Loucy (cell line): ENCODE results near the gene CSF3R.
"Not testable (repeated sequence)": the region's sequence is repeated elsewhere in the genome, so short reads cannot be mapped to it uniquely, and the experiment has no call there.

Experiments used
- H2AFZ ChIP-seq: fragments of 200-600 bp; sonication (generic); 2 replicates; pipeline ENCODE4 v1.6.0; 2016; ENCODE audit warnings: antibody characterized with exemption, mild to moderate bottlenecking, low read length, moderate library complexity
- H3F3A ChIP-seq: fragments of 200-600 bp; 2 replicates; pipeline ENCODE4 v1.6.0; 2016; ENCODE audit warnings: antibody characterized with exemption, low read depth, mild to moderate bottlenecking
- H3K27me3 ChIP-seq: fragments of 200-600 bp; sonication (generic); 2 replicates; pipeline ENCODE4 v1.6.1; 2014; ENCODE audit warnings: low read length, mild to moderate bottlenecking; ENCODE audit not compliant: insufficient read depth, poor library complexity, severe bottlenecking
- H3K36me3 ChIP-seq: fragments of 200-600 bp; sonication (generic); 2 replicates; pipeline ENCODE4 v1.6.1; 2016; ENCODE audit warnings: low read length; ENCODE audit not compliant: insufficient read depth
- H3K4me1 ChIP-seq: fragments of 200-600 bp; sonication (generic); 2 replicates; pipeline ENCODE4 v1.5.1; 2014; ENCODE audit warnings: low read length, mild to moderate bottlenecking; ENCODE audit not compliant: insufficient read depth, poor library complexity, severe bottlenecking
- H3K4me2 ChIP-seq: fragments of 200-600 bp; sonication (generic); 2 replicates; pipeline ENCODE4 v1.6.0; 2014; ENCODE audit warnings: antibody characterized with exemption, low read length, low read depth, mild to moderate bottlenecking; ENCODE audit not compliant: poor library complexity, severe bottlenecking
- H3K4me3 ChIP-seq: fragments of 200-600 bp; sonication (generic); 2 replicates; pipeline ENCODE4 v1.5.1; 2014; ENCODE audit warnings: low read length, mild to moderate bottlenecking, mixed read lengths; ENCODE audit not compliant: poor library complexity, severe bottlenecking
- H3K79me2 ChIP-seq: fragments of 200-600 bp; sonication (generic); 2 replicates; pipeline ENCODE4 v1.6.1; 2014; ENCODE audit warnings: low read length; ENCODE audit not compliant: insufficient read depth
- H3K9ac ChIP-seq: fragments of 200-600 bp; sonication (generic); 2 replicates; pipeline ENCODE4 v1.6.0; 2014; ENCODE audit warnings: mild to moderate bottlenecking, low read depth, low read length, moderate library complexity; ENCODE audit not compliant: poor library complexity, severe bottlenecking
- H3K9me2 ChIP-seq: fragments of 200-600 bp; sonication (generic); replicated peaks from 2 replicates; pipeline ENCODE4 v1.6.1; 2016; ENCODE audit warnings: low read depth, low read length, mixed read lengths
- H3K9me3 ChIP-seq: fragments of 200-600 bp; sonication (generic); 2 replicates; pipeline ENCODE4 v1.6.1; 2014; ENCODE audit warnings: mild to moderate bottlenecking, antibody characterized with exemption, low read length, low read depth; ENCODE audit not compliant: insufficient read depth
- H4K20me1 ChIP-seq: fragments of 200-600 bp; sonication (generic); 2 replicates; pipeline ENCODE4 v1.6.0; 2014; ENCODE audit warnings: antibody characterized with exemption, low read length, mild to moderate bottlenecking; ENCODE audit not compliant: insufficient read depth, poor library complexity, severe bottlenecking
- CTCF ChIP-seq: fragments of 200-600 bp; sonication (generic); conservative IDR thresholded peaks from 2 replicates; pipeline ENCODE4 v1.5.1; 2014; ENCODE audit warnings: mild to moderate bottlenecking, antibody characterized with exemption, low read length
- EZH2phosphoT487 ChIP-seq: fragments of 200-600 bp; IDR thresholded peaks from 2 replicates; pipeline ENCODE4 v1.6.1; 2018; ENCODE audit warnings: antibody characterized with exemption, mild to moderate bottlenecking, moderate library complexity, borderline replicate concordance

The CSF3R gene

GRCh38 chr1:36503733-36504132, 21.0 kb upstream of the CSF3R start:
- no peaks in the 10 kb centered on the region for H4K20me1 ChIP-seq
- no peaks in the 10 kb centered on the region for H3K27me3 ChIP-seq
- no peaks in the 10 kb centered on the region for H3K9me3 ChIP-seq
- H3K36me3 ChIP-seq: no peaks in the 10 kb centered on the region
- no peak overlapping the region for H3K4me2 ChIP-seq
- H3K9ac ChIP-seq: no peak overlapping the region
- TF ChIP-seq EZH2phosphoT487 (no peak), CTCF (no peak)
- no peak overlapping the region for H3K4me3 ChIP-seq
- H3F3A ChIP-seq: no peaks in the 10 kb centered on the region
- H3K9me2 ChIP-seq: no peaks in the 10 kb centered on the region
- H3K79me2 ChIP-seq: no peaks in the 10 kb centered on the region
- no peaks in the 10 kb centered on the region for H3K4me1 ChIP-seq
- no peak overlapping the region for H2AFZ ChIP-seq

GRCh38 chr1:36503159-36503558, 20.4 kb upstream of the CSF3R start:
- no peak overlapping the region for H3K9ac ChIP-seq
- no peak overlapping the region for H3K4me3 ChIP-seq
- no peaks in the 10 kb centered on the region for H4K20me1 ChIP-seq
- no peaks in the 10 kb centered on the region for H3F3A ChIP-seq
- no peak overlapping the region for H3K4me2 ChIP-seq
- H3K36me3 ChIP-seq: no peaks in the 10 kb centered on the region
- H3K4me1 ChIP-seq: no peaks in the 10 kb centered on the region
- no peak overlapping the region for H2AFZ ChIP-seq
- H3K9me3 ChIP-seq: no peaks in the 10 kb centered on the region
- no peak for TF ChIP-seq EZH2phosphoT487
- no peak for TF ChIP-seq CTCF
- H3K9me2 ChIP-seq: no peaks in the 10 kb centered on the region
- H3K27me3 ChIP-seq: no peaks in the 10 kb centered on the region
- H3K79me2 ChIP-seq: no peaks in the 10 kb centered on the region

GRCh38 chr1:36502616-36503015, 19.9 kb upstream of the CSF3R start:
- H3F3A ChIP-seq: no peaks in the 10 kb centered on the region
- H3K36me3 ChIP-seq: no peaks in the 10 kb centered on the region
- H3K79me2 ChIP-seq: no peaks in the 10 kb centered on the region

GRCh38 chr1:36501911-36502310, 19.2 kb upstream of the CSF3R start:
- not testable (repeated sequence) for H2AFZ ChIP-seq, H3K36me3 ChIP-seq, H3K9me2 ChIP-seq, H3K4me3 ChIP-seq, H3F3A ChIP-seq, H3K9me3 ChIP-seq, H3K27me3 ChIP-seq, H4K20me1 ChIP-seq, H3K79me2 ChIP-seq, H3K9ac ChIP-seq, H3K4me1 ChIP-seq, H3K4me2 ChIP-seq

More at GRCh38 chr1:36502616-36503015, 19.9 kb upstream of the CSF3R start:
- Histone ChIP-seq H3K27me3 (no peaks in the 10 kb centered on the region), H3K4me3 (no peak overlapping the region), H3K4me2 (no peak overlapping the region), H3K9ac (no peak overlapping the region), H3K9me3 (no peaks in the 10 kb centered on the region), H3K9me2 (no peaks in the 10 kb centered on the region), H2AFZ (no peak overlapping the region), H4K20me1 (no peaks in the 10 kb centered on the region), H3K4me1 (no peaks in the 10 kb centered on the region)
- TF ChIP-seq EZH2phosphoT487: no peak
- TF ChIP-seq CTCF: no peak
